SHP77 treated with DMSO at 0.1 percent for 48 hours (cell line): ENCODE results near the gene VWF.

Experiments
- DNase-seq: peaks from one replicate; lab custom pipeline; 2025; lab: John Stamatoyannopoulos, UW

VWF gene

GRCh38 chr12:5982106-5982505 is 142.4 kb downstream of the VWF start:
- no peak for DNase-seq

- no peak for DNase-seq
Observed at GRCh38 chr12:5977556-5977955, 146.9 kb downstream of the VWF start.

GRCh38 chr12:5976711-5977110 is 147.8 kb downstream of the VWF start:
- DNase-seq: no peak

GRCh38 chr12:5976196-5976595 is 148.3 kb downstream of the VWF start:
- DNase-seq: no peak

- no peak for DNase-seq
Observed at GRCh38 chr12:5973461-5974115, 150.9 kb downstream of the VWF start.

GRCh38 chr12:5972387-5972786 is 152.1 kb downstream of the VWF start:
- no peak for DNase-seq

DNA sequence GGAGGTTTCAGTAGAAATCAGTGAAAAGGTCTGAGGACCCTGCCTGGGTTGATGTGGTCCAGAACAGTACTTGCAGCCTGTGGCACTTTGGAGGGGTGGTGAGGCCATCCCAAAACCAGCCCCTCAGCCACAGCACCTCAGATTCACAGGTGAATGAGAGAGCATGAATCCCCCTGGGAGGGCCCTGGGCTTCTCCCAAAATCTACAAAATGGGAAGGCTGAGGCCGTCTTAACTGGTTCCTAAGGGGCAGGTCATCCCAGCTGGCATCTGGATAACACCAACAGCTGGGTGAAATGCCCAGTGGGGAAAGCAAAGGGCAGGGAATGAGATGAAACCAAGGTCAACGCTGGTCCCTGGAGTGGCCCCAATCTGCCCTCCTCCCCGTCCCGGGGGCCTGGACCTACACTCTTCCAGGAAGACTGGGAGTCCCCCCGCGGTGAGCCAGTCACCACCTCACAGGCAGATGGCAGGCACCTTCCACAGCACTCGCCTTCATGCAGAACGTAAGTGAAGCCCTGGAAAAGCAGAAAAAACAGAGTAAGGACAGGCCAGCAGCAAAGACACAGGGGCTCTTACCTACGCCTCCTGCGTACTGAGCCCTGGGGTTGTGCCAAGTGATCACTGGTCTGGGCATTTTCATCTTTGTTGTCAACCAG is 153.1 kb downstream of the VWF start:
- no peak for DNase-seq

GRCh38 chr12:5969974-5970690 is 154.3 kb downstream of the VWF start:
- no peak for DNase-seq

DNA sequence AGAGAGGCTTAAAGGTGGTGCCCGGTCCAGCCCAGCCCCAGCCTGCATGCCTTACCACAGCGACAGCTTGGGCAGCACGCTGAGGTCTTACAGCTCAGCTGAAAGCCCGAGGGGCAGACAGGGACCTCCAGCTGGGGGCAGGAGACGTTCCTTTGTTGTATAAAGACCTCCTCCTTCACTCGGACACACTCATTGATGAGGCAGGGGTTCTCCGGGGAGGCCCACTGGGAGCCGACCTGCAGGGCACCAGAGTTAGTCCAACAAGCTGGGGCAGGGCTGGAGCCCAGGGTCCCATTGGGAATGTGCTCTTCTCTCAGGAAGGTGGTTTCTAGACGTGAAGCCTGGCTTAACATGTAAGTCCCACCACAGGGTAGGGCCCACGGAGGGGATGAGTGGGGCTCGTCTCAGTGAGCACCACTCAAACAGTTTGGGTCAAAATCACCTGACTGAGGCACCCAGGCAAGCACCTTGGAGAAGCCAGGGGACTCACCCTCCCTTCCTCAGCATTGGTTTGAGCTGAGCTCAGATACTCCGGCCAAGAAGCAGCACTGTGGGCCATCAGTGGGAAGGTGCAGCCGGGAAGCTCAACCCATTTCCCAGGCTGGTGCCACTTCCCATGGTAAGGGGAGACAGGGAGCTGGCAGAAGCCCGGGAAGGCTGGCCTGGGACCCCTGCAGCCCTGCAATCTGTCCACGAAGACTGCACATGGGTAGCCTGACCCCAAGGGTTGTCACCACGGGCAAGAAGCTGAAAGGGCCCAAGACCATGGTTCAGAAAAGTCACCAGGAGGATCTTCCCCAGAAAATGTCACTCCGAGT is 155.1 kb downstream of the VWF start:
- DNase-seq: no peak

DNA sequence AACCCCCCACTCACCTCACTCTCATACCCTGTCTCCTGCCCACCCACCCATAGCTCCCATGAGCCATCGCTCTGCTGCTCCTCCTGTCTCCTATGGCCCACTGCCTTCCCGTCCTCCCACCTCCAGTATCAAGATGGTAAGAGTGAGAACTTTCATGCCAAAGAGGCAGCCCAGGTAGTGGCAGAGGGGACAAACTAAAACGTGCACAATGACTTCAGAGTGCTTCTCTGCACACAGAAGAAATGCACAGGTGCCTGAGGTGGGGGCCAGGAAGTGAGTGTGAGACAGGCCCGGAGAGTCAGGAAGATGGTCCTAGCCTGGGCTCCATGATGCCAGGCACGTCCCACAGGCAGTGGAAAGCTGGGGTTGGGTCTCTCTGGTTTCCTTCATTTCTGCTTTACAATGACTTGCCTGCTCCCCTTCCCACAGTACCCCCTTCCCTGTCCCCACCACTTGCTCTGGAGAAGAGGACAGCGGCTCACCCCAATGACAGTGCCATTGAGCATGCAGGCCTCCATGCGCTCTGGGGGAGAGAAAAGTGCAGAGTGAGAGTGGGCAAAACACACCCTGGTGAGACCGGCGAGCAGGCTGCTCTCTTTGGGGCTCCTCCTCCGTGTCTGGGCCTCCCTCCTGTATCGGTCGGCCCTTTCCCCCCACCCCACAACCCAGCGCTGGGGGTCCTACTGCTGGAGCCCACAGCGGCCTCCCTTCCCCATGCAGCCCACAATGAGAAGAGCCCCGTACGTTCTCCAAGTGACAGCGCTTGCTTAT is 156.6 kb downstream of the VWF start:
- no peak for DNase-seq

- no peak for DNase-seq
Observed at GRCh38 chr12:5966486-5967095, 157.9 kb downstream of the VWF start.

- DNase-seq: no peak
Observed at GRCh38 chr12:5965950-5966383, 158.5 kb downstream of the VWF start.

- DNase-seq: no peak
Observed at GRCh38 chr12:5964913-5965900, 159.3 kb downstream of the VWF start.

- DNase-seq: no peak
Observed at GRCh38 chr12:5963515-5963914, 161.0 kb downstream of the VWF start.

DNA sequence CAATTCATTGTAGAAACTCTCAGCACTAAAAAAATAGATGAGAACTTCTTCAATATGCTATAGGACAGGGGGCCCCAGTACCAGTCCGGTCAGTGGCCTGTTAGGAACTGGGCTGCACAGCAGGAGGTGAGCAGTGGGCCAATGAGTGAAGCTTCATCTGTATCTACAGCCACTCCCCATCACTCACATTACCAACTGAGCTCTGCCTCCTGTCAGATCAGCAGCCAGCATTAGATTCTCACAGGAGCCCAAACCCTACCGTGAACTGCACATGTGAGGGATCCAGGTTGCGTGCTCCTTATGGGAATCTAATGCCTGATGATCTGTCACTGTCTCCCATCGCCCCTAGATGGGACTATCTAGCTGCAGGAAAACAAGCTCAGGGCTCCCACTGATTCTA is 163.7 kb downstream of the VWF start:
- DNase-seq: no peak

DNA sequence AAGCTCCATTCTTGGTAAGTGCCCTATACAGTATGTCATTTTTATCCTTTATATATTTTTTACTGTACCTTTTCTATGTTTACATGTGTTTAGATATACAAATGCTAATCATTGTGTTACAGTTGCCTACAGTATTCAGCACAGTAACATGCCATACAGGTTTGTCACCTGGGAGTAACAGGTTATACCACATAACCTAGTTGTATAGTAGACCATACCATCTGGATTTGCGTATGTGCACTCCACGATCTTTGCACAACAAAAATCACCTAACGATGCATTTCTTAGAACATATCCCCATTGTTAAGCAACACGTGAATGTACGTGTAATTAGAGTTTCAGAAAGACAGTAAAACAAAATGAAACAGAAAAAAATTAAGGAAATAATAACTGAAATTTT is 167.5 kb downstream of the VWF start:
- no peak for DNase-seq

GRCh38 chr12:5954661-5955060 is 169.8 kb downstream of the VWF start:
- DNase-seq: no peak

DNA sequence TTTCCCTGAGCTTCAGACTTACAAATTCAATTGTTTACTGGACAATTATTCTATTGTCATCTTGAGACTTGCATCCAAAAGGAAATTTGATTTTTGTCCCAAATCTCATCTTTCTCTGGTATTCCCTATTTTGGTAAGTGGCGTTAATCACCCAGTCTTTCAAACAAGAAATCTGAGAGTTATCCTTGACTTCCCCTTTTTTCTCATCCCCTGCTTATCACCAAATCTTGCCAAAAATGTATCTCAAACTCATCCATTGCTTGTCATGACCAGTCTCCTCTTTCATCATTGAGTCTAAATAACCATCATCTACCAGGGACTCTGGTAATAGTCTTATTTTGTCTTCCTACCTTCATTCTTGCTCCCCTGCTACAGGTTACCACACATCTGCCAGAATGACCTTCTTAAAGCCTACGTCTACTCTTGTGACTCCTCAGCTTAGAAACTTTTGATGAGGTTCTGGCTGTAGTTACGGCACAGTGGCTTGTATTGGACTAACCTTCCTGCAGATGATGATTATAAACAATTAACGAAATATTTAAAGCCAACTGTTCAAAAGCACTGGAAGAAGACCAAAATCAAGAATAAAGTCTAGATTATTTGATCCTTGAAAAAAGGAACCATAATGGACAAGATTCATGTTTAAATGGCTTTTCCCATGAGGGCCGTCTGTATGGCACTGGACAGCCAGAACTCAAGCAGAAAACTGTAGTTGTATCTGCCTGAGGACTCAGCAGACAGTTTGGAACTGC is 170.5 kb downstream of the VWF start:
- no peak for DNase-seq

- DNase-seq: no peak
Observed at GRCh38 chr12:5952031-5952430, 172.4 kb downstream of the VWF start.
